GM19438 (cell line): ENCODE data around the gene SNX9.
A peak's percentile ranks its signal among the peaks of the same experiment; 100 is the strongest.
"Not testable (repeated sequence)": the region's sequence is repeated elsewhere in the genome, so short reads cannot be mapped to it uniquely, and the experiment has no call there.

Source experiments
- ATAC-seq: cut with Tn5 transposase; IDR thresholded peaks from one replicate; pipeline ENCODE4 v1.9.1; 2021; ENCODE audit warnings: low read depth; ENCODE audit not compliant: unreplicated experiment

The SNX9 gene

DNA sequence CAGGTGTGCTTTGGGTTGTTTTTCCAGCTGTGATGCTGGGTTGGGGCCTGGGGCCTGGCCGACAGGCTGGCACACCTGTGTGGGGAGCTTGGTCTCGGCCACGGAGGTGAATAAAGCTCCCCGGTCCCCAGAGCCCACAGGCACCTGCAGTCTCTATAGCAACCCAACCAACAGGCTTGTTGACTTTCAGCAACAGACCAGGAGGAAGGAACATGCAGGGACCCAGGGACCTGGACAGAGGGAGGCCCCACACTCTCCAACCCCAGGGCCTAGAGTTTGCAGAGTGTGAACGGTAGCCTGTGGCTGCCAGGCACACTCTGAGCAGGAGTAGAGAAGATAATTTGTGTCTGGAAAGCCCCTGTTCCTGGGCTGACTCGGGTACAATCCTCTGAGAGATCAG, 144.0 kb downstream of the SNX9 start:
- no peak for ATAC-seq

GRCh38 chr6:157967486-157967885, 144.4 kb downstream of the SNX9 start:
- ATAC-seq: no peak

DNA sequence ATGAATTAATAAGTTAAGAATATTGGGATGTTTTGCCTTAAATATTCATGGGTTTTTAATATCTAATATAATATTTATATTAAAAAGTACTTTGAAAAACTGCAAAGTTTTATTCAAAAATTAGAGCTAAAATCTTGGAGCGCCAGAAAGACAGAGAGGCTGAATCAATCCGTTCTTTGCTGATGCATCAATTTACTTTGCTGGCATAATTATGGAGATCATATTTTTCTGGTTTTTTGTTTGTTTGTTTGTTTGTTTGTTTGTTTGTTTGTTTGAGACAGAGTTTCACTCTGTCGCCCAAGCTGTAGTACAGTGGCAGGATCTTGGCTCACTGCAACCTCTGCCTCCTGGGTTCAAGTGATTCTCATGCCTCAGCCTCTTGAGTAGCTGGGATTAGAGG, 149.1 kb downstream of the SNX9 start:
- not testable (repeated sequence) for ATAC-seq

- no peak for ATAC-seq
These were observed 151.4 kb downstream of the SNX9 start for GRCh38 chr6:157974341-157974894.

GRCh38 chr6:157974967-157975366, 151.9 kb downstream of the SNX9 start:
- ATAC-seq: no peak

GRCh38 chr6:157975456-157975855, 152.4 kb downstream of the SNX9 start:
- ATAC-seq: no peak

DNA sequence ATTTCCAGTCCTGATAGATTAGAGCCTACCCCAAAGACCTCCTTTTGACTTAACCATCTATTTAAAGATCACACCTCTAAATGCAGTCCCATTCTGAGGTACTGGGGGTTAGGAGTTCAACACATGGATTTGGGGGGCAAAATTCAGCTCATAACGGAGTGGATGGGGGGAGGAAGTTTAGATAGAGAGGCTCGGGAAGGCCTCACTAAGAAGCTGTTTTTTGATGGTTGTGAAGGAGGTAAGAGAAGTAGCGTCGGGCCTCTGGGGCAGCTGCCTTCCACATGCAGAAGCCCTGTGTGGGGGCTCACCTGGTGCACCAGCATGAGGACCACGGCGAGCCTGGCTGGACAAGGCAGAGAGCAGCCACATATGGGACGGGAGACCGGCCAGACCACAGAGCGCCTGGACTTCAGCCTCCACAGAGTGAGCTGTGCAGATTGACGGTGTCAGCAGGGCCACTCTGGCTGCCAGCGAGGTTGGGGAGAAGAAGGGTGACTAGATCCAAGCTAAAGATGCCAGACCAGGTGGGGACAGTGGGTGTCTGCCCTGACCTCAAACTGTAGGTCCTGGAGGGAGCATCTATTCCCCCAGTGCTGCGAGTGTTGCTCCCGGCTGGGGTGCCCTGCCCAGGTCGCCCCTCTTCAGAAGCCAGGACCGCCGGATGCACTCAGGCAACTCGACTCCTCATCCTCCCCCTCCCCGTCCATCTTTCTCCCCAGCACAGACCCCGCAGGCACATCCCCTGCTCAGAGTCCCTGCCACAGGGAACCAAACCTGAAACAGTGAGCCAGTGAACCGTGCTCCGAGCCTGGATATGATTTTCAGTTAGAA, 153.5 kb downstream of the SNX9 start:
- no peak for ATAC-seq

DNA sequence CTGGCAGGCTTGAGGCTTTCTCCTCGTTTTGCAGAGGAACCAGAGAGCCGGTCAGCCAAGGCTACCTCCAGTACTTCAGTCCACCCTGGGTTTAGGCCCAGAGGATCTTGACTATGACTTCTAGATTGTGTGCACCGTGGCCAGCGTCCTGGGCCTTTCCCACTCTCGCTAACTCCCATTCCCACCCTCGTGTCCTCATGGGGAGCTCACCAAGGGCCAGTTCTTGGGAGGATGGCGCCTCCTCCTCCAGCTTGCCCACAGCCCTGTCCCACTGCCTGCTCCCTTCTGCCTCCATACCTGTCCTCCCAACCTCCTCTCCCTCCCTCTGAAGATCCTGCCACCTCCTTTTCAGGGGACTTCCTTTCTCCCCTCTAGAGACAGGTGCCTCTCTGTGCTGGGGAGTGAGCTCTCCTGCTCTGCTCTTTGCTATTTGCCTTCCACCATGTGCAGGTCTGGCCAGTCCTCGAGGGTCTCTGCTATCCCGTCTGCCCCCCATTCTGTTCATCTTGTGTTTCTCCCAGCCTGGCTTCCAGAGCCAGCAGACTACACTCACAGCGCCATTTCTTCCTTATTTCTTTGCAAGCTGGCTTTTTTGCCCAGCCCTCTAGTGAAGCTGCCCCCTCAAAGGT, 154.2 kb downstream of the SNX9 start:
- ATAC-seq: no peak

DNA sequence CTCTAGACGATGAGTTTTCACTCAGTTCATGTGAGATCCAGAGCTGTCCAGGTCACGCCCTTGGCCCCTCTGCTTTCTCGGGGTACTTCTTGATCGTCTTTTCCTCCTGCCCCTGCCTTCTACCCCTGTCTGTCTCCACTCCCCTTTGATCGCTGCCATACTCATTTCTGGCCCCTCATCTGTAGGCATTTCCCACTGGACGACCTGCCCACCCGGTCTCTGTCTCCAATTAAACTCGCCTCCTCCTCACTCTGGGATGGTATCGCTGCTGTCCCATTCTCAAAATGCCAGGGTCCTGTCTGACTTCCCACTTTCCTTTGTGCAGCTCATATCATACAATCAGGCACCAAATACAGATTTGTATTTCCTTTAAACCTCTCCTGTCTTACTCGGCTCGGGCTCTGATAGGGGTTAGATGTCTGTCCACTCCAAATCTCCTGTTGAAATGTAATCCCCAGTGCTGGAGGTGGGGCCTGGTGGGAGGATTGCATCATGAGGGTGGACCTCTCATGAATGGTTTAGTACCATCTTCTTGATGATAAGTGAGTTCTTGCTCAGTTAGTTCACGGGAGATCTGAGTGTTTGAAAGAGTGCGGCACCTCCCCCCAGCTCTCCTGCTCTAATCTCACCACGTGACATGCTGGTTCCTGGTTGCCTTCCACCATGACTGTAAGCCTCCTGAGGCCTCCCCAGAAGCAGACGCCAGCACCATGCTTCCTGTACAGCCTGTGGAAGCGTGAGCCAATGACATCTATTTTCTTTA, 155.2 kb downstream of the SNX9 start:
- no peak for ATAC-seq

DNA sequence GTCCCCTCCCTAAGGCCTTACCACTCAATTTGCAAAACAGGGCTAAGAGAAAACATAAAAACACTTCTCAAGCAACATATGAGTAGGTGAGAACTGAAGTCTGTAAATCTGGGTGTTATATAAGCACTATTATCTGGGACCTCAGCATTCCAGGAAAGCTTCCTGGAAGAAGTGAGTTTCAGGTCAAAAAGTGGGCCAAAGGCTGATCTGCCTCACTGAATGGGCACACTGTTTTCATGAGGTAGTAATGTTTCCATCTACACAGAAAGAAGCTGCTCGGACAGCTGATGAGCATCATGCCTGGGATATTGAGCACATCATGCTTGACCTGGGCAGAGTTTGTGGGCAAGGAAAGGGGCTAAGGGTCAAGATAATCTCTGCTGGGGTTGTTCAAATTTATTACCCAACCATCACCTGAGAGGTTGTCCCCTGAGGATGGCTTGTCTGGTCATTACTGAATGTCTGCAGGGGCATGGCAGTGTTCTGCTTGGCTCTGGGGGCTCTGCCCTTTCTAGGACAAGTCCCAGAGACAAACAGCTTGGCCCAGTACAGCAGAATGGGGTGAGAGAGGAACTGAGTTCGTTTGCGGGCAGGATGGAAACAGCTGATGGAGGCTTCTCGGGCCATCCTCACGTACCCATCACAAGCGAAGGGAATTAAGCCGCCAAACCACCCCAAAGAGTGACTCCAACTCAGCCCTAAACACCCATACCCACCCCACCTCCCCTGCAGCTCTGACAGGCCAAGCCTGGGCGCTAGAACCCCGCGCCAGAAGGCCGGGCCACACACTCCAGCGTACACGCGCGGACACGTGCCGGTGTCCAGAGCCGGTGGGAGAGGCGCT, 157.5 kb downstream of the SNX9 start:
- peak; percentile 5 for ATAC-seq

- ATAC-seq: peak; percentile 29
These were observed 158.0 kb downstream of the SNX9 start for GRCh38 chr6:157981132-157981394.

DNA sequence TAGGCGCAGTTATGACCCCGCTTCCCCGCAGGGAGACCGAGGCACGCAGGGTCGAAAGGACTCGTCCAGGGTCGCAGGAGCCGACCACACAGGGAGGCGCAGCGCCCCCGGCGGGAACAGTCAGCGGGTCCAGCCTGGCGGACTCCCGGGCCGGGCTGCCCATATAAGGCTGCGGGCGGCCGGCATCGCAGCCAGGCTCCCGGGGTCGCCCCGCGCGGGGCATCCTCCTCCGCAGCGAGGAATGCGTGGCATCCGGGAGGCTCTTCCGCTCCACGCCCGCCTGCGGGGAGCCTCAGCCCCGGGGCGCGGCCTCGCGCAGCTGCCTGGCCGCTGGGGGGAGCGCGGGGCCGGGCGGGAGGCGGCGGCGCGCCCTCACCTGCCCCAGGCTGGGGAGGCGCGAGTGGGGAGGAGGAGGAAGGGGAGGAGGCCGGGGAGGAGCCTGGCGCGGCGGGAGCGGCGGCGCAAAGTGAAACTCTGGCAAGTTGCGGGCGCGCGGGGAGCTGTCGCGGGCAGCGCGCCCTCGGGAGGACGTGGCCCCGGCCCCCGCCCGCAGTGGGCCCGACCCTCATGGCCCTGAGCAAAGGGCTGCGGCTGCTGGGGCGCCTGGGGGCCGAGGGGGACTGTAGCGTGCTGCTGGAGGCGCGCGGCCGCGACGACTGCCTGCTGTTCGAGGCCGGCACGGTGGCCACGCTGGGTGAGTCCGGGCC, 158.5 kb downstream of the SNX9 start, which contains the start of gene SYNJ2:
Gene SYNJ2, plus strand, starts transcription at position 469 of the 707 bp plus-strand sequence. Its CDS starts 99 bp downstream, at position 568.
- ATAC-seq: peak; percentile 58

- peak; percentile 31 for ATAC-seq
These were observed 159.1 kb downstream of the SNX9 start for GRCh38 chr6:157982102-157982562.

GRCh38 chr6:157982563-157983405, 159.7 kb downstream of the SNX9 start:
- no peak for ATAC-seq

- no peak for ATAC-seq
These were observed 160.5 kb downstream of the SNX9 start for GRCh38 chr6:157983406-157984119.

DNA sequence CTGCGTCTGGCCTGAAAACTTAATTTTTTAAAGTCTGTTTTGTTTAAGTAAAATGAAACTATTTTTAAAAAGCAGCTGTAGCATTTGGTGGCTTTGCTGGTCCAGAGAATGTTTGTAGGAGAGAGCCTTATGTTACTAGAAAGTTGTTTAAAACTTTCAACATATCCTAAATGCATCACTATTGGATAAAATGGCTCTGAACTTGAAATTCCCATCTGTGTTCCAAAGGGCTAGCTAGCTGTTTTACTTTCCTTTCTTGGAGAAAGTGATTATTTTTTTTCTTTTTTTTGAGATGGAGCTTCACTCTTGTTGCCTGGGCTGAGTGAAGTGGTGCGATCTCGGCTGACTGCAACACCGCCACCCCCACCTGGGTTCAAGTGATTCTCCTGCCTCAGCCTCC, 161.1 kb downstream of the SNX9 start:
- no peak for ATAC-seq

DNA sequence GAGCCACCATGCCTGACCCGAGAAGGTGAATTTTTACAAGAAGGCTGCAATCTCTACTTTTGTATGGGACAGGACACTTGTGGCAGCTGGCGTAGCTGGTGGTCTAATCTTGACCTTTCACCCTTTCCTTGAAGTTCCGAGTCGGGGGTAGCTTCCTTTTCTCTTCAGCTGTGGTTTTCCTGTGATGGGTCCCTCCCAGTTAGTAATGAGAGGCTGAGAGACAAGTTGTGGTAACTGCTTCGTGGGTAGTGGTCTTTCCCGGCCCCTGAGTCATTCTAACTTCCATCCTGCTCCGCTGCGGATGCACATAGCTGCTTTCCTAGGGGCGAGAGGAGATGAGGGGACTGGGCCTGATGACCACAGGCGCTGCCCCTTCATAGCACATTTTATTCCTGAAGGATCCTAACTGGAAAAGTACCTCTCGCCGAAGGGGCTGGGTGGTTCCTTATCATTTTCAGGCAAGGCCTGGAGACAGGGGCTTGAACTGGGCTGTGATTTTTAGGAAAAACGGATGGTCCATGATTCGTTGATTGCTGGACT, 161.7 kb downstream of the SNX9 start:
- no peak for ATAC-seq
